Keratinocyte (primary cell): ENCODE measurements around the gene KLHL34. TPM values are rescaled to one million over a fixed set of nuclear protein-coding genes. Genes with fewer than 3 reads are reported as not detected.

Experiments used
- DNase-seq: peaks from one replicate; pipeline ENCODE4 v3.0.0-alpha.2; 2011; ENCODE audit warnings: low read depth, missing footprints, low spot score
- FAIRE-seq: peaks from 2 replicates; lab custom pipeline; 2011; peaks lifted over from hg19 to GRCh38; lab: Jason Lieb, UNC
- H2AFZ ChIP-seq: 2 replicates; pipeline ENCODE4 v1.6.0; 2012; ENCODE audit warnings: low read length, control low read depth, inconsistent platforms; ENCODE audit not compliant: control insufficient read depth
- H3K27ac ChIP-seq: 2 replicates; pipeline ENCODE4 v1.5.1; 2011; ENCODE audit warnings: low read length; ENCODE audit not compliant: control insufficient read depth, insufficient read depth
- H3K27me3 ChIP-seq: 3 replicates; pipeline ENCODE4 v1.6.0; 2011; ENCODE audit warnings: low read length; ENCODE audit not compliant: control insufficient read depth, insufficient read depth; ENCODE audit errors: extremely low read depth
- H3K36me3 ChIP-seq, 2 experiments: 2 replicates in 1 of 2; 3 replicates in 1 of 2; pipeline ENCODE4 v1.5.1; 2011; ENCODE audit warnings: low read length in 2 of 2, mild to moderate bottlenecking in 1 of 2; ENCODE audit not compliant: control insufficient read depth in 2 of 2, insufficient read depth in 2 of 2; ENCODE audit errors: extremely low read depth in 1 of 2
- H3K4me1 ChIP-seq: 3 replicates; pipeline ENCODE4 v1.5.1; 2011; ENCODE audit warnings: low read length; ENCODE audit not compliant: control insufficient read depth, insufficient read depth; ENCODE audit errors: extremely low read depth
- H3K4me2 ChIP-seq: 3 replicates; pipeline ENCODE4 v1.6.0; 2011; ENCODE audit warnings: low read depth, low read length; ENCODE audit not compliant: control insufficient read depth, insufficient read depth; ENCODE audit errors: extremely low read depth
- H3K4me3 ChIP-seq, 3 experiments: fragments of 200-600 bp in 1 of 3; sonication (generic) in 1 of 3; 2 replicates in 2 of 3; 3 replicates in 1 of 3; pipeline ENCODE4 v1.5.1; 2011 to 2016; ENCODE audit warnings: low read length in 3 of 3, mild to moderate bottlenecking in 3 of 3, control low read depth in 2 of 3, inconsistent platforms in 1 of 3, low read depth in 1 of 3, mixed read lengths in 1 of 3, mixed run types in 1 of 3, moderate library complexity in 1 of 3; ENCODE audit not compliant: control insufficient read depth in 2 of 3, insufficient read depth in 2 of 3; ENCODE audit errors: extremely low read depth in 1 of 3
- H3K79me2 ChIP-seq: 2 replicates; pipeline ENCODE4 v1.6.0; 2012; ENCODE audit warnings: low read length; ENCODE audit not compliant: control insufficient read depth, insufficient read depth
- H3K9ac ChIP-seq: 3 replicates; pipeline ENCODE4 v1.6.0; 2011; ENCODE audit warnings: low read length; ENCODE audit not compliant: control insufficient read depth, insufficient read depth; ENCODE audit errors: extremely low read depth
- H3K9me1 ChIP-seq: 3 replicates; pipeline ENCODE4 v1.6.0; 2011; ENCODE audit warnings: low read length; ENCODE audit not compliant: control insufficient read depth, insufficient read depth; ENCODE audit errors: extremely low read depth
- H3K9me3 ChIP-seq: 2 replicates; pipeline ENCODE4 v1.5.1; 2012; ENCODE audit warnings: low read depth, low read length; ENCODE audit not compliant: control insufficient read depth
- H4K20me1 ChIP-seq: 3 replicates; pipeline ENCODE4 v1.6.0; 2011; ENCODE audit warnings: low read length; ENCODE audit not compliant: control insufficient read depth, insufficient read depth; ENCODE audit errors: extremely low read depth
- CTCF ChIP-seq, 3 experiments: IDR thresholded peaks in 1 of 3; conservative IDR thresholded peaks in 1 of 3; optimal IDR thresholded peaks in 1 of 3; 2 replicates in 2 of 3; 3 replicates in 1 of 3; pipeline versions ENCODE3 to v1.5.1; 2011; ENCODE audit warnings: low read length in 3 of 3, mild to moderate bottlenecking in 3 of 3, moderate library complexity in 2 of 3, control low read depth in 1 of 3, inconsistent platforms in 1 of 3; ENCODE audit not compliant: insufficient read depth in 2 of 3; ENCODE audit errors: extremely low read depth in 1 of 3
- EZH2 ChIP-seq: IDR thresholded peaks from one replicate; pipeline ENCODE4 v1.6.1; 2012; ENCODE audit warnings: inconsistent platforms, mild to moderate bottlenecking, low read length, moderate library complexity
- dilution Hi-C: fragments of 300-500 bp; cut with MboI; formaldehyde crosslinking; loops from one replicate; pipeline ENCODE4 v1.7.0; 2020; ENCODE audit warnings: low sequenced_read_pairs; ENCODE audit not compliant: extremely low pct_ligation_motif_present
- polyA plus RNA-seq, 5 experiments: library from polyadenylated mRNA; depleted of rRNA in 3 of 5; stranded (reverse) in 3 of 5; stranded (forward) in 1 of 5; unstranded in 1 of 5; fragments of >200 nt; gene quantifications; 1 replicate in 1 of 5; 2 replicates in 3 of 5; 3 replicates in 1 of 5; pipeline versions ENCODE4 v1.2.1 to v1.2.3, GENCODE V29; 2011 to 2012; ENCODE audit warnings: missing spikeins in 2 of 5, low read depth in 1 of 5, low replicate concordance in 1 of 5

Gene KLHL34
- polyA plus RNA-seq, 1 donor (not counting 4 experiments of a cell fraction or from before 2014, with no cell fraction given): not detected

DNA sequence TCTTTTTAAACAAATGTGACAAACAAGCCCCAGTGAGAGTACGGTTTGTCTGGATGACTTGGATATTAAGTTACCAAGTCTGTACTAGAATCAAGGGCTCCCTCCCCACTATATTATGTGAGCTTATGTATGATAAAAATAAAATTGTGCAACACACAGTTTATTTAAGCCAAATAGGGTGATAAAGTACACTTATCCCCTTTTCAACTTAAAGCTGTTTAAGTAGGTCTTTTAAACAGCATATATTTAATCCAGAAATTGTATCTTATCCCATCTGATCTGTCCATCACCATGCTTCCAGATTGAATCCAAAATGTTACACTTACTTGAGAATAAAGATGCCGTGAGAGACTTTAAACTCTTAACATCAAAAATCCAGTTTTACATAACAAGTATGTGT, 2.0 kb upstream of the KLHL34 start:
- Histone ChIP-seq H3K9ac (no peak overlapping the region), H3K27ac (no peak overlapping the region), H3K27me3 (no peaks in the 10 kb centered on the region), H3K9me3 (peaks cover 2% of the 10 kb centered on the region), H3K79me2 (no peaks in the 10 kb centered on the region), H4K20me1 (no peaks in the 10 kb centered on the region), H3K4me1 (peaks cover 3% of the 10 kb centered on the region), H2AFZ (no peak overlapping the region), H3K9me1 (no peaks in the 10 kb centered on the region), H3K4me2 (no peak overlapping the region), H3K36me3 (no peaks in the 10 kb centered on the region), H3K4me3 (no peak overlapping the region)
- no peak for DNase-seq
- dilution Hi-C loops: no loop called here
- FAIRE-seq: no peak
- no peak for TF ChIP-seq EZH2
- TF ChIP-seq CTCF (optimal IDR thresholded peaks at IDR 0.05 in 1 of 3, IDR thresholded peaks at IDR 0.05 in 1 of 3, conservative IDR thresholded peaks at IDR 0.05 in 1 of 3; ENCODE audit: extremely low read depth in 1 of 3, insufficient read depth in 2 of 3, low read length in 3 of 3): no peak

- H3K9me3 ChIP-seq: peaks cover 2% of the 10 kb centered on the region
- H4K20me1 ChIP-seq: no peaks in the 10 kb centered on the region
- dilution Hi-C loops: no loop called here
- H2AFZ ChIP-seq: no peak overlapping the region
- peaks cover 3% of the 10 kb centered on the region for H3K4me1 ChIP-seq
- no peak overlapping the region for H3K9ac ChIP-seq
- no peaks in the 10 kb centered on the region for H3K36me3 ChIP-seq
- no peaks in the 10 kb centered on the region for H3K9me1 ChIP-seq
- DNase-seq (no peak), FAIRE-seq (no peak)
- H3K27ac ChIP-seq: no peak overlapping the region
- H3K79me2 ChIP-seq: no peaks in the 10 kb centered on the region
- H3K4me3 ChIP-seq: no peak overlapping the region
- TF ChIP-seq CTCF (optimal IDR thresholded peaks at IDR 0.05 in 1 of 3, IDR thresholded peaks at IDR 0.05 in 1 of 3, conservative IDR thresholded peaks at IDR 0.05 in 1 of 3; ENCODE audit: extremely low read depth in 1 of 3, insufficient read depth in 2 of 3, low read length in 3 of 3) (no peak), EZH2 (no peak)
- H3K4me2 ChIP-seq: no peak overlapping the region
- H3K27me3 ChIP-seq: no peaks in the 10 kb centered on the region
These were observed 1.2 kb upstream of the KLHL34 start for GRCh38 chrX:21659320-21659719.
